Measurements from ENCODE around the gene TRMT10B. TPM values are rescaled to one million over a fixed set of nuclear protein-coding genes. Genes with fewer than 3 reads are reported as not detected.

TRMT10B gene
- polyA plus RNA-seq, 2 of the 4 experiments (the other 2 are of a cell fraction): 6.5 to 10.1 TPM

DNA sequence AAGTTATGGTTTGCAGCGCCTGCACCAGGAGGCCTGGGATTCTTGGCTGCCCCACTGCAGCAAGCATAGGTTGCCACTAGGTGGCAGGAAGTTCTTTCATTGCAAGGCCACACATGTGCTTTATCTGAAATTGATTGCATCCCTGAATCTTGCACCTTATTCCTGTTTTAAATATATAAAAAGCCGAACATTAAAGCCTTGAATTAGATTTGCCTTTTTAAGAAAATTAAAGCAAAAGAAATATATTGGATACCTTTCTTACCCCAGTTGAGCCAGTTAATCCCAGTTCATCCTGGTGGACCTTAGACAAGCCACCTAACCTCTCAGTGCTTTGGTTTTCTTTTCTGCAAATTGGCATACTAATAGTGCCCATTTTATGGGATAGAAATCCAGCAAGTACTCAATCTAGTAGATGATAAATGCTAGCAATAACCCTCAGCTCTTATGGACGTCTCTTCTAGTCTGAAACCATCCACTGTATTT lies 6.3 kb upstream of the TRMT10B start (continued):
- no peak for TF ChIP-seq NR3C1 (IDR thresholded peaks at IDR 0.05)
- no peak for TF ChIP-seq HEYL (CRISPR knock-in tag; IDR thresholded peaks at IDR 0.05)
- no peak for TF ChIP-seq RNF2 (IDR thresholded peaks at IDR 0.05; ENCODE audit: borderline replicate concordance, low read depth)
- no peak for TF ChIP-seq CBX2 (IDR thresholded peaks at IDR 0.05; ENCODE audit: borderline replicate concordance, low read depth)
- TF ChIP-seq CTCF (IDR thresholded peaks at IDR 0.05): peak; percentile 87
- no peak for TF ChIP-seq MAFK (IDR thresholded peaks at IDR 0.05; ENCODE audit: partially characterized antibody)
- TF ChIP-seq BCL3 (IDR thresholded peaks at IDR 0.05): no peak
- TF ChIP-seq POLR2A (IDR thresholded peaks at IDR 0.05; ENCODE audit: low read length): no peak
- TF ChIP-seq RFX5 (IDR thresholded peaks at IDR 0.05): no peak
- TF ChIP-seq CEBPB (IDR thresholded peaks at IDR 0.05): no peak
- no peak for TF ChIP-seq E2F6 (IDR thresholded peaks at IDR 0.05; ENCODE audit: borderline replicate concordance, low read depth)
- peak; percentile 78 to 84 for TF ChIP-seq RAD21 (conservative IDR thresholded peaks at IDR 0.05 in 1 of 2, IDR thresholded peaks at IDR 0.05 in 1 of 2)
- TF ChIP-seq ESRRA (IDR thresholded peaks at IDR 0.05; ENCODE audit: borderline replicate concordance, low read length): no peak
- TF ChIP-seq, protein P1, sequence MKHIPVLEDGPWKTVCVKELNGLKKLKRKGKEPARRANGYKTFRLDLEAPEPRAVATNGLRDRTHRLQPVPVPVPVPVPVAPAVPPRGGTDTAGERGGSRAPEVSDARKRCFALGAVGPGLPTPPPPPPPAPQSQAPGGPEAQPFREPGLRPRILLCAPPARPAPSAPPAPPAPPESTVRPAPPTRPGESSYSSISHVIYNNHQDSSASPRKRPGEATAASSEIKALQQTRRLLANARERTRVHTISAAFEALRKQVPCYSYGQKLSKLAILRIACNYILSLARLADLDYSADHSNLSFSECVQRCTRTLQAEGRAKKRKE (CRISPR knock-in tag; IDR thresholded peaks at IDR 0.05; ENCODE audit: low read depth): no peak
- no peak for TF ChIP-seq EHF (CRISPR knock-in tag; IDR thresholded peaks at IDR 0.05)
- TF ChIP-seq MAZ (IDR thresholded peaks at IDR 0.05; ENCODE audit: borderline replicate concordance, low read depth, low read length): no peak
- no peak for TF ChIP-seq BHLHE40 (IDR thresholded peaks at IDR 0.05; ENCODE audit: low read depth, low read length)
- TF ChIP-seq ZSCAN20 (CRISPR knock-in tag; IDR thresholded peaks at IDR 0.05): no peak
- TF ChIP-seq GATA3 (IDR thresholded peaks at IDR 0.05; ENCODE audit: borderline replicate concordance): no peak
- TF ChIP-seq REST (IDR thresholded peaks at IDR 0.05): no peak
- TF ChIP-seq, protein P2, sequence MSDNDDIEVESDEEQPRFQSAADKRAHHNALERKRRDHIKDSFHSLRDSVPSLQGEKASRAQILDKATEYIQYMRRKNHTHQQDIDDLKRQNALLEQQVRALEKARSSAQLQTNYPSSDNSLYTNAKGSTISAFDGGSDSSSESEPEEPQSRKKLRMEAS (IDR thresholded peaks at IDR 0.05): peak; percentile 71
- TF ChIP-seq ZFP36 (IDR thresholded peaks at IDR 0.05; ENCODE audit: borderline replicate concordance, partially characterized antibody): no peak
- TF ChIP-seq, protein P3, sequence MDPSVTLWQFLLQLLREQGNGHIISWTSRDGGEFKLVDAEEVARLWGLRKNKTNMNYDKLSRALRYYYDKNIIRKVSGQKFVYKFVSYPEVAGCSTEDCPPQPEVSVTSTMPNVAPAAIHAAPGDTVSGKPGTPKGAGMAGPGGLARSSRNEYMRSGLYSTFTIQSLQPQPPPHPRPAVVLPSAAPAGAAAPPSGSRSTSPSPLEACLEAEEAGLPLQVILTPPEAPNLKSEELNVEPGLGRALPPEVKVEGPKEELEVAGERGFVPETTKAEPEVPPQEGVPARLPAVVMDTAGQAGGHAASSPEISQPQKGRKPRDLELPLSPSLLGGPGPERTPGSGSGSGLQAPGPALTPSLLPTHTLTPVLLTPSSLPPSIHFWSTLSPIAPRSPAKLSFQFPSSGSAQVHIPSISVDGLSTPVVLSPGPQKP (IDR thresholded peaks at IDR 0.05; ENCODE audit: low read depth, low read length): no peak
- no peak for TF ChIP-seq TFCP2L1 (CRISPR knock-in tag; IDR thresholded peaks at IDR 0.05)
- TF ChIP-seq HOXA7 (CRISPR knock-in tag; IDR thresholded peaks at IDR 0.05): no peak
- no peak for TF ChIP-seq FOSL2 (IDR thresholded peaks at IDR 0.05)
- TF ChIP-seq FOSL2 (CRISPR knock-in tag; IDR thresholded peaks at IDR 0.05): no peak
- TF ChIP-seq HOXB5 (CRISPR knock-in tag; IDR thresholded peaks at IDR 0.05): no peak

Measured in A549 (cell line).